ENCODE data around the gene FAM193A. TPM values are rescaled to one million over a fixed set of nuclear protein-coding genes. Genes with fewer than 3 reads are reported as not detected.
"Not testable (repeated sequence)": the region's sequence is repeated elsewhere in the genome, so short reads cannot be mapped to it uniquely, and the experiment has no call there.

Gene FAM193A
- polyA plus RNA-seq, 6 donors from 2014 or later, result 1.5 to 5.9 (median 2.2) TPM

DNA sequence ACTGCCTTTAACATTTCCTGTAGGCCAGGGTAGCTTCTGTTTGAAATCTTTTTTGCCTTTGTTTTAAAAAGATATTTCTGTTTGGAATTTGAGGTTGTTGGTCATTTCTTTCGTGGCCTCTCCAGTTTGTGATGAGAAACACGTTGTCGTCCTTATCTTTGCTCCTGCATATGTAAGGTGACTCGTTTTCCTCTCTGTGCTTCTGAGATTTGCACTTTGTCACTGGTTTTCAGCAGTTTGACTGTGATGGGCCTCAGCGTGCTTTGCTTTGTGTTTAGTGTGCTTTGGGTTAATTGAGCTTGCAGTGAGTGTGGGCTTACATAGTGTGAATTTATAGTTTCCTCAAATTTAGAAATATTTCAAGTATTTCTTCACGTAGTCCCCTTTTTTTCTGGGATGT lies 81.5 kb downstream of the FAM193A start:
- no peaks in the 10 kb centered on the region for H3K36me3 Mint-ChIP-seq
- no peaks in the 10 kb centered on the region for H3K27me3 Mint-ChIP-seq
- ATAC-seq (ENCODE audit: low read depth in 2 of 2) (no peak), DNase-seq (no peak)
- no peak overlapping the region for H3K4me3 Mint-ChIP-seq
- peaks cover 41 to 61% (median 50%) of the 10 kb centered on the region in 3 donors for H3K4me1 Mint-ChIP-seq
- H3K9me3 Mint-ChIP-seq, result no peaks in the 10 kb centered on the region
- peak overlapping the region in 3 of 6 donors; percentile 43 to 63 (median 47) for H3K27ac Mint-ChIP-seq

DNA sequence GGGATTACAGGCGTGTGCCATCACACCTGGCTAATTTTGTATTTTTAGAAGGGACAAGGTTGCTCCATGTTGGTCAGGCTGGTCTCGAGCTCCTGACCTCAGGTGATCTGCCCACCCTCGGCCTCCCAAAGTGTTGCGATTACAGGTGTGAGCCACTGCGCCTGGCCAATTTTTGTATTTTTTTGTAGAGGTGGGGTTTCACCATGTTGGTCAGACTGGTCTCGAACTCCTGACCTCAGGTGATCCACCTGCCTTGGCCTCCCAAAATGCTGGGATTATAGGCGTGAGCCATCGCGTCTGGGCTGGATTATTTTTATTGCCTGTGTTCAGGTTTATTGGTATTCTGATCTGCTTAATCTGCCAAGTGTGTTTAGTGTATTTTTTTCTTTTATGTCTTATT lies 82.3 kb downstream of the FAM193A start:
- not testable (repeated sequence) for H3K27me3 Mint-ChIP-seq; ATAC-seq (ENCODE audit: low read depth in 2 of 2); H3K4me3 Mint-ChIP-seq; H3K9me3 Mint-ChIP-seq; H3K36me3 Mint-ChIP-seq; DNase-seq
- H3K4me1 Mint-ChIP-seq, result peaks cover 44 to 65% (median 55%) of the 10 kb centered on the region in 3 donors
- peak overlapping the region in 1 of 6 donors; percentile 79 for H3K27ac Mint-ChIP-seq

DNA sequence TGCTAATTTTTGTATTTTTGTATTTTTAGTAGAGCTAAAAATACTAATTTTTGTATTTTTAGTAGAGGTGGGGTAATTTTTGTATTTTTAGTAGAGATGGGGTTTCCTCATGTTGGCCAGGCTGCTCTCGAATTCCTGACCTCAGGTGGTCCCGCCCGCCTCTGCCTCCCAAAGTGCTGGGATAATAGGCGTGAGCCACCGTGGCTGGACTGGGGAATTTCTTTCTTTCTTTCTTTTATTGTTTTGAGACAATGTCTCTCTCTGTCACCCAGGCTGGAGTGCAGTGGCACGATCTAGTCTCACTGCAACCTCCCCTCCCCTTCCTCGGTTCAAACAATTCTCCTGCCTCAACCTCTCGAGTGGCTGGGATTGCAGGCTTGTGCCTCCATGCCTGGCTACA lies 83.0 kb downstream of the FAM193A start:
- Mint-ChIP-seq H3K4me1 (peaks cover 43 to 60% (median 56%) of the 10 kb centered on the region in 3 donors), H3K9me3 (no peaks in the 10 kb centered on the region), H3K27me3 (no peaks in the 10 kb centered on the region), H3K4me3 (no peak overlapping the region), H3K36me3 (no peaks in the 10 kb centered on the region), H3K27ac (no peak overlapping the region)
- DNase-seq, result no peak
- ATAC-seq (ENCODE audit: low read depth in 2 of 2), result no peak

DNA sequence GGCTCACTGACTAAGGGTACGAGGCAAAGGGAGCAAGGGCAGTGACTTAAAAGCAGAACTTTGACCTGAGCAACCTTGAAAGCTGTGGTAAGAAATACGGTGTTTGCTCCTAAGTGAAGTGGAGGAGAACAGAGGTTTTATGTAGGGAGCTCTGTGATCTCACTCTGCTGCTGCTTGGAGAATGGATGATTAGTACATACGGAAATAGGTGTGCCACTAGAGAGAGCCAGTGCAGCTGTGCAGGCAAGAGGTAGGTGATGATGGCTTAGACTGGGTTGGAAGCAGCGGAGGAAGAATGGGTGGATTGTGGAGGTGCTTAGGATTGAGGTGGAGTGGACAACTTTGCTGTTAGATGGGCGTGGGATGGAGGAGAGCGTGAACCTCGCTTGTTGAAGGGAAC lies 85.0 kb downstream of the FAM193A start:
- H3K4me1 Mint-ChIP-seq, result peaks cover 42 to 50% (median 45%) of the 10 kb centered on the region in 3 donors
- peaks cover 0 to 7% of the 10 kb centered on the region in 2 donors for H3K36me3 Mint-ChIP-seq
- ATAC-seq (ENCODE audit: low read depth in 2 of 2) (no peak), DNase-seq (no peak)
- H3K27ac Mint-ChIP-seq, result peak overlapping the region in 4 of 6 donors; percentile 18 to 87 (median 84)
- peak overlapping the region in 2 of 8 donors; percentile 33 to 63 for H3K4me3 Mint-ChIP-seq
- H3K27me3 Mint-ChIP-seq, result no peaks in the 10 kb centered on the region
- H3K9me3 Mint-ChIP-seq, result no peaks in the 10 kb centered on the region

DNA sequence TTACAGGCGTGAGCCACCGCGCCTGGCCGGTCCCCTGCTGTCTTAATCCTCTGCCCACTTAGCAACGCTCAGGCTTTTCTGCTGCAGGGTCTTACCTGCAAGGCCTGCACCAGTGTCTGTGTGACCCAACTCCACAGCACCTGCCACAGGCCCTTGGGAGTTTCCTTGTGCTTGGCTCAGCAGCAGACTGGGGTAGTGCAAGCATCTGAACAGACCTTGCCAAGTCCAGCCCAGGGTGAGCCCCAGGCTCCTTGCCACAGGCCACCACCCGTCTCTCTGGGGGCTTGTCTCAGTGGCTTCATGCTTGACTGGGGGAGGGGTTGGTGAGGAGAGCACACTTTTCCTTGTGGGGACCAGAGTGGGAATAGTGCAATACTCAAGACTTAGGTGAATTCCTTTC lies 87.0 kb downstream of the FAM193A start:
- Mint-ChIP-seq H3K9me3 (no peaks in the 10 kb centered on the region), H3K27me3 (no peaks in the 10 kb centered on the region), H3K4me3 (no peak overlapping the region), H3K4me1 (peaks cover 37 to 42% (median 42%) of the 10 kb centered on the region in 3 donors), H3K27ac (peak overlapping the region in 2 of 6 donors; percentile 31 to 69), H3K36me3 (peaks cover 0 to 7% of the 10 kb centered on the region in 2 donors)
- no peak for DNase-seq
- no peak for ATAC-seq (ENCODE audit: low read depth in 2 of 2)

DNA sequence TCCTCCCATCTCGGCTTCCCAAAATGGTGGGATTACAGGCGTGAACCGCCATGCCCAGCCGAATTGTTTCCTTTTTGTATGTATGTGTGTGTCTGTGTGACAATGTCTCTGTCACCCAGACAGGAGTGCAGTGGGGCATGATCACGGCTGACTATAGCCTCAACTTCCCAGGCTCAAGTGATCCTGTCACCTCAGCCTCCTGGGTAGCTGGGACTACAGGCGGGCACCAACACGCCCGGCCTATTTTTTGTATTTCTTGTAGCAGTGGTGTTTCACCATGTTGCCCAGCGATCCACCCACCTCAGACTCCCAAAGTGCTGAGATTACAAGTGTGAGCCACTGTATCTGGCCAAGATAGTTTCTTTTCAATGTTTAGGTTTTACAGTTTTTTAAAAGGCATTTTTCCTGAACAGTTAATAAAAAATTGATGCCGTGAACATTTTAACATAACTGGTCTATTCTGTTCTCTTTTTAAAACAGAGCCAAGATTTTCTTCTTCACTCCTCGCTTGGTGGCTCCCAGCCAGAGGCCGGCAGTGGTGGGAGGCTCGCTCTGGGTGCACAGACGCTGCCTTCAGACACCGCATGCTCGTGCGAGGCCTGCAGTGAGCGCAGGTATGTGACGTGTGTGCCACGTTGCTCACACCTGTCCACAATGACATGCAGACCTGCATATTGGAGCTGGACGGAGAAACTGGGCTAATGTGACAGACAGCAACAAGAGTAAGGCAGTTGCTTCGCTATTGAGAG lies 88.5 kb downstream of the FAM193A start:
- ATAC-seq (ENCODE audit: low read depth in 2 of 2) (no peak), DNase-seq (no peak)
- H3K4me3 Mint-ChIP-seq, result no peak overlapping the region
- H3K9me3 Mint-ChIP-seq, result no peaks in the 10 kb centered on the region
- H3K4me1 Mint-ChIP-seq, result peaks cover 30 to 32% (median 31%) of the 10 kb centered on the region in 3 donors
- H3K36me3 Mint-ChIP-seq, result peaks cover 0 to 7% of the 10 kb centered on the region in 2 donors
- H3K27ac Mint-ChIP-seq, result peak overlapping the region in 3 of 6 donors; percentile 55 to 78 (median 61)
- no peaks in the 10 kb centered on the region for H3K27me3 Mint-ChIP-seq

DNA sequence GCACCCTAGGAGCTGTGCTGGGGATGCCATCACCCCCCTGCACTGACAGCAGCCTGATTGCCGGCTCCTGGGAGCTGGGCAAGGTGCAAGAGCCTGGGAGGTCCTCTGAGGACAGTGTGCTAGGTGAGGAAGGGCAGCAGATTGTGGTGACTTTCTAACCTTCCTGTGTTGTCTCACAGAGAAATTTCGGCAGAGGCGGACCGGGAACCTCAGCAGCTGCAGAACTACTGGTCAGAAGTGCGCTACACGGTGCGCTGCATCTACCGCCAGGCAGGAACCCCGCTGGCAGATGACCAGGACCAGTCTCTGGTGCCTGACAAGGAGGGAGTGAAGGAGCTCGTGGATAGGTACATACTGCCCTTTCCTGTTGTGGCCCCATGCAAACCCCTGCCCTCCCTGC lies 89.8 kb downstream of the FAM193A start:
- H3K4me1 Mint-ChIP-seq, result peaks cover 21 to 23% (median 21%) of the 10 kb centered on the region in 3 donors
- peak overlapping the region in 2 of 6 donors; percentile 19 to 24 for H3K27ac Mint-ChIP-seq
- no peaks in the 10 kb centered on the region for H3K27me3 Mint-ChIP-seq
- no peak overlapping the region for H3K4me3 Mint-ChIP-seq
- peaks cover 0 to 7% of the 10 kb centered on the region in 2 donors for H3K36me3 Mint-ChIP-seq
- no peak for ATAC-seq (ENCODE audit: low read depth in 2 of 2)
- no peak for DNase-seq
- H3K9me3 Mint-ChIP-seq, result no peaks in the 10 kb centered on the region

DNA sequence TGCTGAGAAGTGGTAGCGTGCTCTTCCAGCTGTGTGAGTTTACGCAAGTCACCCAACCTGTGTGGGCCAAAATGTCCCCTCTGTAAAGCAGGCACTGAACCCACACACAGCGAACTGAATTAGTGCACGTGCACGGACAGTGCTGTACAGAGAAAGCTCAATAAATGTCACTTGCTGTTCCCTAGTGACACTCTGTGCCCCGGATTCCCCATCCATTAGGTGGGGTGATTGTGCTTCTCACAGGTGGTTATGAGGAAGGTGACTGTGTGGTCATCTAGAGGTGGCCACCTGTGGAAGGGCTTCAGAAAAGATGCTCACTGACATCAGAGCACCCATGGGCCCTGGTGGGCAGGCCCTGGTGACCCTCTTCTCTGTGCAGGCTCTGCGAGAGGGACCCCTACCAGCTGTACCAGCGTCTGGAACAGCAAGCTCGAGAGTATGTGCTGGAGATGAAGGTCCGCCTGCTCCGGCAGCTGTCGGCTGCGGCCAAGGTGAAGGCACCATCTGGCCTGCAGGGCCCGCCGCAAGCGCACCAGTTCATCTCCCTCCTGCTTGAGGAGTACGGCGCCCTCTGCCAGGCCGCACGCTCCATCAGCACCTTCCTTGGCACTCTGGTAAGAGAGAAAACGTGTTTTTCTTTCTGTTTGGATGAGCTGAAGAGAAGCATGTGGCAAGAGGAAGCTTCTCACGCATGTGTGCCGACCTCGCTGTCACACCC lies 94.3 kb downstream of the FAM193A start:
- Mint-ChIP-seq H3K27me3 (no peaks in the 10 kb centered on the region), H3K9me3 (no peaks in the 10 kb centered on the region), H3K36me3 (peaks cover 0 to 5% of the 10 kb centered on the region in 2 donors), H3K4me3 (no peak overlapping the region), H3K4me1 (peaks cover 0 to 4% (median 0%) of the 10 kb centered on the region in 3 donors), H3K27ac (no peak overlapping the region)
- ATAC-seq (ENCODE audit: low read depth in 2 of 2), result no peak
- DNase-seq, result no peak

DNA sequence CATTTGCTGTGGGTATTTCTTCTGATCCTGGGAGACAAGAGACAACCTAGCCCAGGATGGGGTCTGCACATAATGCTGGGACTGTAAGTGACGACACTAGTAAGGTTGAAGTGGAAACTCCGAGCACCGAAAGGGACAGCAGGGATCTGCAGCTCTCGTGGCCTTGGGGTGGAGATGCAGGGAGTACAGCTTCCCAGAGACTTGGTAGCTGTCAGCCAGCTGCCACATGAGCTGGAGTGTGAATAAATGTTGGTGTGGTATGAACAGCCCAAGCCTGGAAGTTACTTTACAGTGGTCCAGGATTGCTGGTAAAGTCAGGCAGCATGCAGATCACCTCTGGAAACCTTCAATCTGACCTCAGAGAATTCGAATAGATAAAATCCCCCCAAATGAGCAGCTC lies 97.6 kb downstream of the FAM193A start:
- Mint-ChIP-seq H3K4me3 (no peak overlapping the region), H3K4me1 (peaks cover 0 to 4% (median 0%) of the 10 kb centered on the region in 3 donors), H3K27me3 (no peaks in the 10 kb centered on the region), H3K9me3 (no peaks in the 10 kb centered on the region), H3K36me3 (peaks cover 5 to 9% of the 10 kb centered on the region in 2 donors), H3K27ac (peak overlapping the region in 3 of 6 donors; percentile 50 to 90 (median 69))
- DNase-seq (no peak), ATAC-seq (ENCODE audit: low read depth in 2 of 2) (no peak)

DNA sequence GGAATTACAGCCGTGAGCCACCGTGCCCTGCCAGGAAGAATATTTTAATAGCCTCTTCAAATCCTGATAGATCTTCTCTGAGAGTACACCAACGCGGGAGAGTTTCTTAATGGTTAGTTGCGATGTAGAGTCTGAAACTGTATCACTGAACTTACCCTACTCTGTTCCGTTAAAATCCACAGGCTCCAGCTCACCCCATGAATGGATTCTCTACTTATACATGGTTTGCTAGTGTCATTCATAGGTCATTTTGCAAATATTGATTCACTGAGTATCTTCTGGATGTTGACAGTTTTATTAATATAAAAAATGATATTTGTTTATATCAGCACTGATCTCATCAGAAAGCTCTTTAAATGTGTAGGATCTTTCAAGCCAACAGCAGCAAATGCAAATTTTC lies 99.9 kb downstream of the FAM193A start:
- no peaks in the 10 kb centered on the region for H3K27me3 Mint-ChIP-seq
- DNase-seq (no peak), ATAC-seq (ENCODE audit: low read depth in 2 of 2) (no peak)
- no peak overlapping the region for H3K4me3 Mint-ChIP-seq
- peak overlapping the region in 1 of 6 donors; percentile 39 for H3K27ac Mint-ChIP-seq
- H3K9me3 Mint-ChIP-seq, result no peaks in the 10 kb centered on the region
- H3K4me1 Mint-ChIP-seq, result peaks cover 0 to 4% (median 0%) of the 10 kb centered on the region in 3 donors
- peaks cover 9 to 17% of the 10 kb centered on the region in 2 donors for H3K36me3 Mint-ChIP-seq

DNA sequence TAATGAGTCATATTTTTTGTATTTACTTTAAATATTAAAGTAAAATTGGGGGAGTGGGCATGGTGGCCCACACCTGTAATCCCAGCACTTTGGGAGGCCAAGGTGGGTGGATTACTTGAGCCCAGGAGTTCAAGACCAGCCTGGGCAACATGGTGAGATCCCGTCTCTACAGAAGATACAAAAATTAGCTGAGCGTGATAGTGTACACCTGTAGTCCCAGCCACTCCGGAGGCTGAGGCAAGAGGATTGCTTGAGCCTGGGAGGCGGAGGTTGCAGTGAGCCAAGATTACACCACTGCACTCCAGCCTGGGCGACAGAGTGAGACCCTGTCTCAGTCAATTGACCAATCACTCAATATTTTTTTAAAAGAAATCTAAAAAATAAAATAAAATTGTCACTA lies 100.5 kb downstream of the FAM193A start:
- not testable (repeated sequence) for H3K27ac Mint-ChIP-seq; H3K27me3 Mint-ChIP-seq; H3K9me3 Mint-ChIP-seq; DNase-seq; H3K4me1 Mint-ChIP-seq; H3K4me3 Mint-ChIP-seq; ATAC-seq (ENCODE audit: low read depth in 2 of 2)
- peaks cover 9 to 17% of the 10 kb centered on the region in 2 donors for H3K36me3 Mint-ChIP-seq

DNA sequence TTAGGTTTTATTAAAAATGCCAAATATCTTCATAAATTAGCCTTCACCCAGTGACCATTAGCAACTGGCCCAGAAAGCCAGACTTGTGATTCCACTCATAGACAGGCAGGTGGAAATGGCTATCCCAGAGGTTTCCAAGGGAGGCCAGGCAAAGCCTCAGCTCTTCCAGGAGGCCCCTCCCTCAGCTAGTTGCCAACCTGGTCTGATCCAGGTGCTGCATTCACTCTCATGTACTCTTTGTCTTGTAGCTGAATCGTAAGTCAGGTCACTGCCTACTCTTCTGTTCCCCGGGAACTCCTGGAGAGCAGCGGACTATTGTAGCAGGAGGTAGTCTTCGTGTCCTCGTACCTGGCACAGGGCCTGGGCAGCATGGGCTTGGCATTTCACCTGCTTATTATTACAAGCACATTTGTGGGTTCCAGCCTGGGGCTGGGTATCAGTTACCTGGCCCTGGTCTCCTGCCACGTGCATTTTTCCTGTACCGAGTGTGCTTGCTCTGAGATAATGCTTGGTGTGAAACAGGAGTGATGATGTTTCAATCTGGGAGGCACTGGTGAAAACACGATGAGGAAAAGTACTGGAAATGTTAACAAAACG lies 101.6 kb downstream of the FAM193A start:
- H3K4me1 Mint-ChIP-seq, result peaks cover 0 to 4% (median 0%) of the 10 kb centered on the region in 3 donors
- H3K27me3 Mint-ChIP-seq, result no peaks in the 10 kb centered on the region
- H3K27ac Mint-ChIP-seq, result peak overlapping the region in 2 of 6 donors; percentile 76 to 79
- no peak overlapping the region for H3K4me3 Mint-ChIP-seq
- ATAC-seq (ENCODE audit: low read depth in 2 of 2), result no peak
- no peaks in the 10 kb centered on the region for H3K9me3 Mint-ChIP-seq
- H3K36me3 Mint-ChIP-seq, result peaks cover 9 to 17% of the 10 kb centered on the region in 2 donors
- DNase-seq, result no peak

DNA sequence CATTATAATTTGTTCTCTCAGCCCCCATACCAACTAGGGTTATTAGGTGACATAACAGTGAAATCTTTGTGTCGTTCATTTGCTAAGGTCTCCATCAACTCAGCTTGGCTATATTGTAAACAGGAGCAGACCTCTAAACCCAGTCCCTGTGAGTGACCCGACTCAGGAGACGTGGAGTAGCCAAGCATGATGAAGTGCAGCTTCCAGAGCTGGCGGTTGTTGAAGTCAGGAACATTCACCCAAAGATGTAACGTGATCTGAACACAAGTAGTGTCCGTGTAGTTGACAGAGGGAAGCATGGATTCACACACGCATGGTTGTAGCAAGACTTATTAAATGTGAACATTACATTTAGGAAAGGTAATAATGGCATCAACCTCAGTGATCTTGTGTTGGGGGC lies 102.3 kb downstream of the FAM193A start:
- ATAC-seq (ENCODE audit: low read depth in 2 of 2) (no peak), DNase-seq (no peak)
- Mint-ChIP-seq H3K27me3 (no peaks in the 10 kb centered on the region), H3K4me3 (no peak overlapping the region), H3K36me3 (peaks cover 9 to 17% of the 10 kb centered on the region in 2 donors), H3K27ac (peak overlapping the region in 2 of 6 donors; percentile 29 to 34), H3K9me3 (no peaks in the 10 kb centered on the region), H3K4me1 (peaks cover 0 to 2% (median 0%) of the 10 kb centered on the region in 3 donors)
